Mesenteric fat pad (tissue), 1 donor: Measurements from ENCODE around the gene STK35. TPM values are rescaled to one million over a fixed set of nuclear protein-coding genes. Genes with fewer than 3 reads are reported as not detected.

Experiments
- DNase-seq: peaks from one replicate; pipeline ENCODE4 v3.0.0-alpha.2; 2020; ENCODE audit warnings: low spot score
- total RNA-seq: library from RNA; stranded (reverse); fragmentation: NEBNext Ultra II Directional; extraction: Animal tissue kit (Norgen Biotek cat#: 25700); gene quantifications from one replicate; pipeline ENCODE4 v1.2.1, GENCODE V29; 2021
- donor health status: DM: yes; HTN: yes; CAD: no.

STK35 gene
- total RNA-seq, 1 donor from 2014 or later: 22.0 TPM

- no peak for DNase-seq
Observed at GRCh38 chr20:2132461-2132901, 30.9 kb downstream of the STK35 start.

- no peak for DNase-seq
Observed at GRCh38 chr20:2133318-2134183, 31.9 kb downstream of the STK35 start.

GRCh38 chr20:2135013-2135412, 33.4 kb downstream of the STK35 start:
- no peak for DNase-seq

GRCh38 chr20:2136275-2136674, 34.6 kb downstream of the STK35 start:
- DNase-seq: no peak

GRCh38 chr20:2137552-2138201, 36.0 kb downstream of the STK35 start:
- no peak for DNase-seq

GRCh38 chr20:2138396-2138795, 36.8 kb downstream of the STK35 start:
- no peak for DNase-seq

- DNase-seq: no peak
Observed at GRCh38 chr20:2139250-2139649, 37.6 kb downstream of the STK35 start.

GRCh38 chr20:2139736-2140135, 38.1 kb downstream of the STK35 start:
- DNase-seq: no peak

GRCh38 chr20:2140561-2140960, 38.9 kb downstream of the STK35 start:
- no peak for DNase-seq

GRCh38 chr20:2141600-2142575, 40.3 kb downstream of the STK35 start:
- no peak for DNase-seq

- DNase-seq: no peak
Observed at GRCh38 chr20:2142649-2143048, 41.0 kb downstream of the STK35 start.

- no peak for DNase-seq
Observed at GRCh38 chr20:2143594-2143993, 42.0 kb downstream of the STK35 start.

GRCh38 chr20:2144850-2145249, 43.2 kb downstream of the STK35 start:
- no peak for DNase-seq

- no peak for DNase-seq
Observed at GRCh38 chr20:2145376-2145775, 43.7 kb downstream of the STK35 start.

GRCh38 chr20:2146080-2146867, 44.6 kb downstream of the STK35 start:
- DNase-seq: no peak

- no peak for DNase-seq
Observed at GRCh38 chr20:2149507-2149906, 47.9 kb downstream of the STK35 start.

- DNase-seq: no peak
Observed at GRCh38 chr20:2150660-2151059, 49.0 kb downstream of the STK35 start.

- no peak for DNase-seq
Observed at GRCh38 chr20:2151858-2152281, 50.2 kb downstream of the STK35 start.

GRCh38 chr20:2152317-2152716, 50.7 kb downstream of the STK35 start:
- no peak for DNase-seq

GRCh38 chr20:2153326-2153725, 51.7 kb downstream of the STK35 start:
- no peak for DNase-seq

- DNase-seq: no peak
Observed at GRCh38 chr20:2156224-2156623, 54.6 kb downstream of the STK35 start.
